Skin of body (tissue), 2 donors: Measurements from ENCODE around the gene ELOB. TPM values are rescaled to one million over a fixed set of nuclear protein-coding genes. Genes with fewer than 3 reads are reported as not detected.

Source experiments
- DNase-seq: peaks from one replicate; lab custom pipeline; 2025; lab: John Stamatoyannopoulos, UW
- total RNA-seq: library from RNA; depleted of rRNA; stranded (reverse); fragments of >200 nt; gene quantifications from one replicate; pipeline ENCODE4 v1.2.3, GENCODE V29; 2014

Gene ELOB
- total RNA-seq, 1 donor from 2014 or later, result 109 TPM

GRCh38 chr16:2768403-2769089 is 8.5 kb downstream of the ELOB start:
- no peak for DNase-seq

GRCh38 chr16:2767891-2768290 is 9.2 kb downstream of the ELOB start:
- no peak for DNase-seq

GRCh38 chr16:2767140-2767731 is 9.8 kb downstream of the ELOB start:
- no peak for DNase-seq

GRCh38 chr16:2766430-2767139 is 10.5 kb downstream of the ELOB start:
- DNase-seq, result no peak

- DNase-seq, result no peak
These were observed 11.3 kb downstream of the ELOB start for GRCh38 chr16:2765462-2766404.

GRCh38 chr16:2764718-2765117 is 12.4 kb downstream of the ELOB start:
- DNase-seq, result no peak

GRCh38 chr16:2763173-2763572 is 13.9 kb downstream of the ELOB start:
- no peak for DNase-seq

DNA sequence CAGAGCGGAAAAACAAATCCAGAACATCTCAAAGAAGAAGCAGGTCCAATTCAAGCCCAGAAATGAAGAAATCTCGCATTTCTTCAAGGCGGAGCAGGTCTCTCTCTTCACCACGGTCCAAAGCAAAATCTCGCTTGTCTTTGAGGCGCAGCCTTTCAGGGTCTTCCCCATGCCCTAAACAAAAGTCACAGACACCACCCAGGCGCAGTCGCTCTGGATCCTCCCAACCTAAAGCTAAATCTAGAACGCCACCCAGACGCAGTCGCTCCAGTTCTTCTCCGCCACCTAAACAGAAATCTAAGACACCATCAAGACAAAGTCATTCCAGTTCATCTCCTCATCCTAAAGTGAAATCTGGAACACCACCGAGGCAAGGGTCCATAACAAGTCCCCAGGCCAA is 14.4 kb downstream of the ELOB start:
- no peak for DNase-seq

- DNase-seq, result no peak
These were observed 15.0 kb downstream of the ELOB start for GRCh38 chr16:2761886-2762583.

DNA sequence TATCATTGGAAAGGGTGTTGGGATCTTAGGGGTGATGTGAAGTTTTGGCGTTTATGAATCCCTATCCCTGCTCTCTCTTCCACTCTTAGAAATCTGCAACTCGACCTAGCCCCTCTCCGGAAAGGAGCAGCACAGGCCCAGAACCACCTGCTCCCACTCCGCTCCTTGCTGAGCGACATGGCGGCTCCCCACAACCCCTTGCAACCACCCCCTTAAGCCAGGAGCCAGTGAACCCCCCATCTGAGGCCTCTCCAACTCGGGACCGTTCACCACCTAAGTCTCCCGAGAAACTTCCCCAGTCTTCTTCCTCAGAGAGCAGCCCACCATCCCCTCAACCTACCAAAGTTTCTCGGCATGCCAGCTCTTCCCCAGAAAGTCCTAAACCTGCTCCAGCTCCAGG is 15.6 kb downstream of the ELOB start:
- no peak for DNase-seq

GRCh38 chr16:2757344-2757743 is 19.7 kb downstream of the ELOB start:
- DNase-seq, result no peak

- DNase-seq, result no peak
These were observed 20.6 kb downstream of the ELOB start for GRCh38 chr16:2756288-2757015.

- DNase-seq, result no peak
These were observed 21.9 kb downstream of the ELOB start for GRCh38 chr16:2755158-2755557.

GRCh38 chr16:2753733-2754020 is 23.4 kb downstream of the ELOB start:
- no peak for DNase-seq

DNA sequence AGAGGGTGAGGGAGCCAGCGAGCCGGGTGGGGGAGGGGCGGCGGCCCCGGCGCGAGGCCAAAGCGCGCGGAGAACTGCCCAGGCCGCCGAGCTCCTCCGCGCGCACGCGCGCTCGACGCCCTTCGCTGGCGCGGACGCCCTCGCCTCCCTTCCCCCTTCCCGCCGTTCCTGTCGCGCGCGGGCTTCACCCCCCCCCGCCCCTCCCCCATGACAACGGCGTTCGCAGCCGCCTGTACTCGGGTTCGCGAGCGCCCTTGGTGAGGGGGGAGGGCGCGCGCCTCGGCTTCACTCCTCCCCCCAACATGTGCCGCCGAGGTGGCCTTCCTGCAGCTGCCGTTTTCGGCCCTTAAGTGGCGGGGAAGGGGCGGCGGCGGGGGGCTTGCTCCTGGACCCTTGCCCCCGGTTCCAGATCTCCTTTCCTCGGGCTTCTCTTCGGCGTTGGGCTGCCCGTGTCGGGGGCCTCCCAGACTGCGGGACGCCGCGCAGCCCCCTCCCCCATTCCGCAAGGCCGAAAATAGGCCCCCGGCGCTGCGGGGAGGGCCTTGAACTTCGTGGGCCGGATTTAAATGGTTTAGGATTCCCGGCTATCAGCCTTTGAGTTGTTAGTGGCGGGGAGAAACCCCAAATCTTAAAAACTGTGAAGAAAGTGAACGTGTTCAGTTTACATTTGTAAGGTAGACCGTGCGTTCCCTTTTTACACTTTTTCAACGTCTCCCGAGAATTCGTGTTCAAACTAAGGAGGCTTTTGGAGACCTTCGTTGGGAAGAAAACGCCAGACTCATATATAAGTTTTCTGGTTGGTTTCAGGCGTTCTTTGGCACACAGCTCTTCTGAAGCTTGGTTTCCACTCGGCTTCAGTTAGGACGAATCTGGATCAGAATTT is 24.0 kb downstream of the ELOB start:
- DNase-seq, result peak; percentile 65

- DNase-seq, result peak; percentile 98
These were observed 24.8 kb downstream of the ELOB start, which contains the start of gene SRRM2 for GRCh38 chr16:2752035-2752849. Gene SRRM2 (plus strand): TSS chr16:2752638. CDS start chr16:2756365, 3,727 bp downstream.

- no peak for DNase-seq
These were observed 25.5 kb downstream of the ELOB start for GRCh38 chr16:2751577-2752034.

DNA sequence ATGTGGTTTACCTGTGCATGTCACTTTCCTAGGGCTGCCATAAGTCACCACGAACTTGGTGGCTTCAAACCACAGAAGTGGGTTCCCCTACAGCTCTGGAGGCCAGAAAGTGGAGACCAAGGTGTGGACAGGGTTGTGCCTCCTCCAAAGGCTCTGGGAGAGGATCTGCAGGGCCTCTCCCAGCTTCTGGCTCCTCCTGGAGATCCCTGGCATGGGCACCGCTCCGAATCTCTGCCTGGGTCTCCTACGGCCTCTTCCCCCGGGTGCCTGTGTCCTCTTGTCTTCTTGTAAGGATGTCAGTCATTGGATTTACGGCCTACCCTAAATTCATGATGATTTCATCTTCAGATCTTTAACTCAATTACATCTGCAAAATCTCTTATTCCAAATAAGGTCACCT is 27.1 kb downstream of the ELOB start:
- DNase-seq, result no peak
